Heart right ventricle (tissue), 16 donors: ENCODE data around the gene VIT. TPM values are rescaled to one million over a fixed set of nuclear protein-coding genes. Genes with fewer than 3 reads are reported as not detected.

Experiments
- ATAC-seq, 8 donors: fragments of 200-7000 bp; cut with Tn5 transposase; one replicate each; pipeline ENCODE4 v1.9.1; 2020; ENCODE audit warnings: mild to moderate bottlenecking in 8 of 8, moderate library complexity in 8 of 8, moderate number of reproducible peaks in 1 of 8
- DNase-seq, 2 donors: peaks; one replicate each; pipeline ENCODE4 v3.0.0-alpha.2; 2020
- H3K27ac ChIP-seq, 10 donors: fragments of 200-600 bp; sonication (generic) in 2 of 10; one replicate each; pipeline versions ENCODE4 v1.5.0 to v1.8.0; 2020 to 2022; ENCODE audit warnings: mild to moderate bottlenecking in 3 of 10
- H3K27me3 ChIP-seq, 7 donors: fragments of 200-600 bp; one replicate each; pipeline ENCODE4 v1.8.0; 2021 to 2022; ENCODE audit warnings: mild to moderate bottlenecking in 2 of 7
- H3K36me3 ChIP-seq, 9 donors: fragments of 200-600 bp; sonication (generic) in 1 of 9; one replicate each; pipeline versions ENCODE4 v1.5.0 to v1.8.0; 2020 to 2022; ENCODE audit warnings: mild to moderate bottlenecking in 2 of 9
- H3K4me1 ChIP-seq, 9 donors: fragments of 200-600 bp; sonication (generic) in 1 of 9; one replicate each; pipeline versions ENCODE4 v1.5.0 to v1.8.0; 2020 to 2022; ENCODE audit warnings: mild to moderate bottlenecking in 4 of 9
- H3K4me3 ChIP-seq, 10 donors: fragments of 200-600 bp; sonication (generic) in 2 of 10; one replicate each; pipeline versions ENCODE4 v1.5.0 to v1.8.0; 2020 to 2022; ENCODE audit warnings: mild to moderate bottlenecking in 7 of 10, moderate library complexity in 2 of 10
- H3K9me3 ChIP-seq, 11 donors: fragments of 200-600 bp in 10 of 11; sonication (generic) in 2 of 11; one replicate each; pipeline versions ENCODE4 v1.5.0 to v1.8.0; 2013 to 2022; ENCODE audit warnings: mild to moderate bottlenecking in 2 of 11, control low read depth in 1 of 11, moderate library complexity in 1 of 11
- WGBS, 2 donors: extraction: QIAGEN DNeasy Blood & Tissue Kit; methylation state at CpG; one replicate each; pipeline ENCODE4 v1.1.7; 2013; ENCODE audit warnings: inconsistent platforms in 1 of 2; 5-methylcytosine and 5-hydroxymethylcytosine counted together
- intact Hi-C, 10 donors: fragments of 100-400 bp; cut with DNase I; formaldehyde crosslinking; loops; one replicate each; pipeline versions ENCODE4 v1.11.1 to v1.14.2; 2022
- polyA plus RNA-seq, 2 donors: library from polyadenylated mRNA; stranded (reverse); fragments of 200-250 nt; gene quantifications; one replicate each; pipeline ENCODE4 v1.2.3, GENCODE V29; 2013
- total RNA-seq, 10 donors: library from RNA; stranded (reverse); fragmentation: NEBNext Ultra II Directional in 3 of 10; extraction: Animal tissue kit (Norgen Biotek cat#: 25700) in 3 of 10; gene quantifications; one replicate each; pipeline versions ENCODE4 v1.2.1 to v1.2.4, GENCODE V29; 2021 to 2023
- TF ChIP-seq, protein P1 (sequence below), 9 donors: fragments of 200-600 bp; sonication (generic) in 2 of 9; IDR thresholded peaks; one replicate each; pipeline versions ENCODE4 v1.5.0 to v1.8.0; 2021 to 2022; ENCODE audit warnings: antibody characterized with exemption in 9 of 9, mild to moderate bottlenecking in 5 of 9, moderate library complexity in 1 of 9
- donor health status: Arrhythmogenic right ventricular cardiomyopathy.
- donor health status: ischemic (EF 13 %, LVEDD 7.1; RV severe dilation, severe dysfunction).
- donor health status: healthy with polysubstance abuse.
- donor health status: DM: no; HTN: yes; CAD: no.
- donor health status: DM: no; HTN: no; CAD: no.
- donor health status: ischemic (EF 25% LVEDD 6.9; RV normal size, moderate dysfunction).
- donor health status: ischemic (EF 25% LVEDD 5.7; RV mildly dilated, moderate dysfunction).
- donor health status: healthy.
- donor health status: DM: yes; HTN: yes; CAD: no.
- donor health status: Ischemic cardiomyopathy.
- donor health status: ischemic (EF 35%, LVEDD 5.7; RV mildly dilated, moderate dysfunction).
- donor health status: nonischemic (EF 11% LVEDD 7.7; RV severe dilation, severe dysfunction).
- donor health status: DM: yes; HTN: yes; CAD: no.
- donor health status: PGD.
- donor health status: ischemic (EF 29% LVEDD 5.4; RV normal size, mild dysfunction).
- donor health status: nonischemic (EF 23%, LVEDD 6.1; RV moderate dilation, normal function).

Gene VIT
- total and polyA plus RNA-seq, 12 donors, result 1.2 to 23.6 (median 4.7) TPM

- DNase-seq, result no peak
- TF ChIP-seq, protein P1, sequence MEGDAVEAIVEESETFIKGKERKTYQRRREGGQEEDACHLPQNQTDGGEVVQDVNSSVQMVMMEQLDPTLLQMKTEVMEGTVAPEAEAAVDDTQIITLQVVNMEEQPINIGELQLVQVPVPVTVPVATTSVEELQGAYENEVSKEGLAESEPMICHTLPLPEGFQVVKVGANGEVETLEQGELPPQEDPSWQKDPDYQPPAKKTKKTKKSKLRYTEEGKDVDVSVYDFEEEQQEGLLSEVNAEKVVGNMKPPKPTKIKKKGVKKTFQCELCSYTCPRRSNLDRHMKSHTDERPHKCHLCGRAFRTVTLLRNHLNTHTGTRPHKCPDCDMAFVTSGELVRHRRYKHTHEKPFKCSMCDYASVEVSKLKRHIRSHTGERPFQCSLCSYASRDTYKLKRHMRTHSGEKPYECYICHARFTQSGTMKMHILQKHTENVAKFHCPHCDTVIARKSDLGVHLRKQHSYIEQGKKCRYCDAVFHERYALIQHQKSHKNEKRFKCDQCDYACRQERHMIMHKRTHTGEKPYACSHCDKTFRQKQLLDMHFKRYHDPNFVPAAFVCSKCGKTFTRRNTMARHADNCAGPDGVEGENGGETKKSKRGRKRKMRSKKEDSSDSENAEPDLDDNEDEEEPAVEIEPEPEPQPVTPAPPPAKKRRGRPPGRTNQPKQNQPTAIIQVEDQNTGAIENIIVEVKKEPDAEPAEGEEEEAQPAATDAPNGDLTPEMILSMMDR (IDR thresholded peaks at IDR 0.05), result no peak
- H3K4me1 ChIP-seq, result no peaks in the 10 kb centered on the region
- ATAC-seq, result no peak
- peaks cover 0 to 30% (median 11%) of the 10 kb centered on the region in 7 donors for H3K27me3 ChIP-seq
- H3K27ac ChIP-seq, result no peak overlapping the region
- no peaks in the 10 kb centered on the region for H3K9me3 ChIP-seq
- intact Hi-C loops, result no loop called here
- no peak overlapping the region for H3K4me3 ChIP-seq
- H3K36me3 ChIP-seq, result no peaks in the 10 kb centered on the region
- 82 to 83% methylated on average over 5 of the region's 5 CpGs for WGBS, 2 donors
Observed at GRCh38 chr2:36750101-36750500, 53.6 kb downstream of the VIT start.

GRCh38 chr2:36753706-36754221, 57.3 kb downstream of the VIT start:
- Histone ChIP-seq H3K36me3 (no peaks in the 10 kb centered on the region), H3K27ac (no peak overlapping the region), H3K27me3 (peaks cover 0 to 25% (median 9%) of the 10 kb centered on the region in 7 donors), H3K4me3 (no peak overlapping the region), H3K9me3 (no peaks in the 10 kb centered on the region), H3K4me1 (no peaks in the 10 kb centered on the region)
- 30 to 39% methylated on average over 5 of the region's 5 CpGs for WGBS, 2 donors
- TF ChIP-seq, protein P1 (IDR thresholded peaks at IDR 0.05), result no peak
- ATAC-seq (no peak), DNase-seq (no peak)
- intact Hi-C loops, result no loop called here

DNA sequence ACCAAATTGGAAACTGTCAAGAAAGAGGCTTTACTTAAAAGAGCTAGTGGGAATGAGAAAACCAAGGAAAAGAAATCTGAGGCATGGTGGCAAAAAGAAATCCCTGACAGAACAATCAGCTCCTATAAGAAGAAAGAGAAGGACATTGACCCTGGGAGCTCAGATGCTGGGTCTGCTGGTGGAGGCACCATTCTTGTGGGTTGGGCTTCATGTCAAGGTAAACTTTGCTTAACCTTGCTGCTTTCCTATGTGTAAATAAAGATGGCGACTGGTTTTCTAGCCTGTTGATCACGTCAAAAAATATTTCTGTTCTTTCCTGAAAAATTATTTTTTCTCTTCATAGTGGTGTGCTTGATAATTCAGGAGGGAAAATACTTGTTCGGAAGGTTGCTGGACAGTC, 58.1 kb downstream of the VIT start:
- TF ChIP-seq, protein P1 (IDR thresholded peaks at IDR 0.05), result no peak
- 89 to 91% methylated on average over 3 of the region's 3 CpGs for WGBS, 2 donors
- Histone ChIP-seq H3K4me3 (no peak overlapping the region), H3K9me3 (no peaks in the 10 kb centered on the region), H3K36me3 (no peaks in the 10 kb centered on the region), H3K4me1 (no peaks in the 10 kb centered on the region), H3K27ac (no peak overlapping the region), H3K27me3 (peaks cover 0 to 20% (median 6%) of the 10 kb centered on the region in 7 donors)
- ATAC-seq (no peak), DNase-seq (no peak)
- intact Hi-C loops, result no loop called here

DNA sequence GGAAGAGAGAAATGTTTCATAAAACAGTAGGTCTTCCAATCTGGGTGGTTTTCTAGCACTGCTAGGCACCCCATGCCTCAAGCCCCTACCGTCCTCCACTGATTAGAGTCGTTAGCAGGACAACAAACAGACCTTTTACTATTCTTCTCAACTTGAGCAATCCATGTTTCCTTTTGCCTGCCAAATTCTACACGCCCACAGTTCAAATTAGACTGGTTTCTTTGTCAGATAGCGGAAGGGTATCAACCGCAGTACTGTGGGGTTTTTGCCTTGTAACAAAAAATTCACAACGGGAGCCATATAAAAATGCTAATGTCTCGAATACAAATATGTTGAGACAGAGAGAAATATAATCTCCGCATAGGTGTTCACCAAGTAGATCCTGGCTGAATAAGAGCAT, 59.9 kb downstream of the VIT start:
- H3K4me1 ChIP-seq, result no peaks in the 10 kb centered on the region
- no peak overlapping the region for H3K4me3 ChIP-seq
- ATAC-seq, result peak in 2 of 8 donors; percentile 13 to 27
- TF ChIP-seq, protein P1 (IDR thresholded peaks at IDR 0.05), result no peak
- 74 to 75% methylated on average over 8 of the region's 8 CpGs for WGBS, 2 donors
- no peaks in the 10 kb centered on the region for H3K9me3 ChIP-seq
- H3K27me3 ChIP-seq, result peaks cover 0 to 20% (median 4%) of the 10 kb centered on the region in 7 donors
- intact Hi-C loops, result no loop called here
- no peak overlapping the region for H3K27ac ChIP-seq
- no peak for DNase-seq
- no peaks in the 10 kb centered on the region for H3K36me3 ChIP-seq
